ENCODE measurements around the gene CIDEC. TPM values are rescaled to one million over a fixed set of nuclear protein-coding genes. Genes with fewer than 3 reads are reported as not detected.
"Not testable (repeated sequence)": the region's sequence is repeated elsewhere in the genome, so short reads cannot be mapped to it uniquely, and the experiment has no call there.

The CIDEC gene
- polyA plus RNA-seq, 3 donors, result 0.08 TPM; not detected in 2

GRCh38 chr3:9855594-9855993 lies 24.5 kb downstream of the CIDEC start:
- Histone ChIP-seq H3K27ac (ENCODE audit: low read depth in 1 of 2, low read length in 2 of 2) (no peak overlapping the region), H3K4me3 (replicated peaks in 1 of 3; ENCODE audit: low read depth in 2 of 3, low read length in 3 of 3) (no peak overlapping the region), H3K9me3 (replicated peaks in 1 of 2; ENCODE audit: control insufficient read depth in 1 of 2, insufficient read depth in 1 of 2, low read length in 2 of 2) (no peaks in the 10 kb centered on the region), H4K20me1 (ENCODE audit: insufficient read depth, low read length) (no peaks in the 10 kb centered on the region), H2AFZ (ENCODE audit: insufficient read depth, low read depth, low read length, poor library complexity, severe bottlenecking) (no peak overlapping the region), H3K4me1 (ENCODE audit: control insufficient read depth in 1 of 2, insufficient read depth in 2 of 2, low read length in 2 of 2) (no peaks in the 10 kb centered on the region), H3K27me3 (ENCODE audit: control insufficient read depth in 2 of 2, insufficient read depth in 2 of 2, low read length in 2 of 2) (no peaks in the 10 kb centered on the region), H3K79me2 (ENCODE audit: insufficient read depth, low read length) (no peaks in the 10 kb centered on the region), H3K4me2 (replicated peaks; ENCODE audit: extremely low read depth, low read length, poor library complexity, severe bottlenecking) (no peak overlapping the region), H3K9ac (ENCODE audit: insufficient read depth, low read length, poor library complexity, severe bottlenecking) (no peak overlapping the region), H3K36me3 (replicated peaks in 1 of 2; ENCODE audit: control insufficient read depth in 1 of 2, insufficient read depth in 2 of 2, low read length in 2 of 2) (no peaks in the 10 kb centered on the region)
- Mint-ChIP-seq H3K9me3 (peaks cover 0 to 2% (median 0%) of the 10 kb centered on the region in 7 donors), H3K36me3 (no peaks in the 10 kb centered on the region), H3K4me1 (peaks cover 2% of the 10 kb centered on the region), H3K4me3 (no peak overlapping the region), H3K27me3 (ENCODE audit: low read depth in 3 of 3) (peaks cover 2 to 5% (median 3%) of the 10 kb centered on the region in 3 donors), H3K27ac (no peak overlapping the region)
- no peak for DNase-seq
- TF ChIP-seq CTCF (IDR thresholded peaks at IDR 0.05), result no peak
- intact Hi-C loops (cut with micrococcal nuclease), result no loop called here
- 100% methylated on average over 3 of the region's 3 CpGs for WGBS (ENCODE audit: insufficient coverage)

- 98% methylated on average over 6 of the region's 11 CpGs for WGBS (ENCODE audit: insufficient coverage)
- H2AFZ ChIP-seq (ENCODE audit: insufficient read depth, low read depth, low read length, poor library complexity, severe bottlenecking); H3K9me3 Mint-ChIP-seq; H3K36me3 Mint-ChIP-seq; H3K79me2 ChIP-seq (ENCODE audit: insufficient read depth, low read length); intact Hi-C loops (cut with micrococcal nuclease); H3K36me3 ChIP-seq (replicated peaks in 1 of 2; ENCODE audit: control insufficient read depth in 1 of 2, insufficient read depth in 2 of 2, low read length in 2 of 2); H3K27ac Mint-ChIP-seq; H3K9ac ChIP-seq (ENCODE audit: insufficient read depth, low read length, poor library complexity, severe bottlenecking); H4K20me1 ChIP-seq (ENCODE audit: insufficient read depth, low read length); H3K27ac ChIP-seq (ENCODE audit: low read depth in 1 of 2, low read length in 2 of 2); H3K9me3 ChIP-seq (replicated peaks in 1 of 2; ENCODE audit: control insufficient read depth in 1 of 2, insufficient read depth in 1 of 2, low read length in 2 of 2); H3K27me3 Mint-ChIP-seq (ENCODE audit: low read depth in 3 of 3); H3K4me1 Mint-ChIP-seq; H3K4me2 ChIP-seq (replicated peaks; ENCODE audit: extremely low read depth, low read length, poor library complexity, severe bottlenecking); H3K4me3 ChIP-seq (replicated peaks in 1 of 3; ENCODE audit: low read depth in 2 of 3, low read length in 3 of 3); DNase-seq; H3K4me3 Mint-ChIP-seq; H3K27me3 ChIP-seq (ENCODE audit: control insufficient read depth in 2 of 2, insufficient read depth in 2 of 2, low read length in 2 of 2); H3K4me1 ChIP-seq (ENCODE audit: control insufficient read depth in 1 of 2, insufficient read depth in 2 of 2, low read length in 2 of 2): not testable (repeated sequence)
These were observed 25.6 kb downstream of the CIDEC start for GRCh38 chr3:9854291-9854940.

Data from CD14-positive monocyte (primary cell).